RPMI7951 (cell line): ENCODE data around the gene ZNF568. TPM values are rescaled to one million over a fixed set of nuclear protein-coding genes. Genes with fewer than 3 reads are reported as not detected.

Experiments
- DNase-seq: peaks from one replicate; pipeline ENCODE4 v3.0.0-alpha.2; 2012; ENCODE audit warnings: low read depth
- total RNA-seq: library from RNA; depleted of rRNA; stranded (reverse); fragments of >200 nt; shearing (Covaris generic); gene quantifications from 2 replicates; pipeline ENCODE4 v1.2.3, GENCODE V29; 2014; rRNA removed

The ZNF568 gene
- 9.7 and 10.5 TPM in 2 replicates for total RNA-seq

DNA sequence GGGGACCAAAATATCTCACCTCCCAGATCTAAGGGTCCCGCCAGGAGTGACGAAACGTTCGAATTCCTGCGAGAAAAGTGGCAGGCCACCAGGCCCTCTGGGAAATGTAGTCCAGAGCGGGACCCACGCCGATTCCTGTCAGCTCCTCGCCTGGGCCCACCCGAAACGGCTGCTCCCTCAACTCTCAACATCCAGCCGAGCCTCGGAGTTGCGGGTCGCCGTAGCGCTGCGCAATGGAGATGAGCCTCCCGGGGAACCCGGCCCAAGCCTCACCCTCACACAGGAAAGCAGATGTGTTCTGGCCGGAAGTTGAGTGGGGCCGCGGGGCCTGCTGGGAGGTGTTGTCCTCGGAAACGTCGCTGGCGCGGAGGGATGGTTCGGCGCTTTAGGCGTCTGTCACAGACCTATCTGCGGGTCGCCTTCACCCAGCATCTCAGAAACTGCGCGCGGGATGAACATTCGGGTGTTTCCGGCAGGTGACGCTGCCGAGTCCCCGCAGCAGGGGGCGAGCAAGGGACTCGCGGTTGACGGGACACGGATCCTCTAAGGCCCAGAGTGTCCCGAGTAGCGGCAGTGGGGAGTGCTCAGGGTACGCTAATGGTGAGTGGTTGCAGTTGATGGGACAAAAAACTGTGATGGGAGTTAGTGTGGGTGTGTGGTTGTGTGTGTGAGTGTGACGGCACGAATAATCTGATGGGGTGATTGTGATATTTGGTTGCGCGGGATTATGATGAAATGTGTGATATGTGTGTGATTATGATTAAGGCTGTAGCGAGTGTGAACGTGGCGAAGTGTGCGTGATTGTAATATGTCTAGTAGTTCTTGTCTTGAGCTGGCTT is at the start of gene ZNF568, which contains the start of gene ZNF829:
Gene ZNF568 (plus strand): TSS at position 341 of the 839 bp plus-strand sequence. CDS start 6,439 bp downstream, outside the sequence.
Gene ZNF829 (minus strand): TSS at position 300 of the 839 bp plus-strand sequence. CDS start 1,124 bp downstream, outside the sequence.
- DNase-seq, result peak; percentile 91

DNA sequence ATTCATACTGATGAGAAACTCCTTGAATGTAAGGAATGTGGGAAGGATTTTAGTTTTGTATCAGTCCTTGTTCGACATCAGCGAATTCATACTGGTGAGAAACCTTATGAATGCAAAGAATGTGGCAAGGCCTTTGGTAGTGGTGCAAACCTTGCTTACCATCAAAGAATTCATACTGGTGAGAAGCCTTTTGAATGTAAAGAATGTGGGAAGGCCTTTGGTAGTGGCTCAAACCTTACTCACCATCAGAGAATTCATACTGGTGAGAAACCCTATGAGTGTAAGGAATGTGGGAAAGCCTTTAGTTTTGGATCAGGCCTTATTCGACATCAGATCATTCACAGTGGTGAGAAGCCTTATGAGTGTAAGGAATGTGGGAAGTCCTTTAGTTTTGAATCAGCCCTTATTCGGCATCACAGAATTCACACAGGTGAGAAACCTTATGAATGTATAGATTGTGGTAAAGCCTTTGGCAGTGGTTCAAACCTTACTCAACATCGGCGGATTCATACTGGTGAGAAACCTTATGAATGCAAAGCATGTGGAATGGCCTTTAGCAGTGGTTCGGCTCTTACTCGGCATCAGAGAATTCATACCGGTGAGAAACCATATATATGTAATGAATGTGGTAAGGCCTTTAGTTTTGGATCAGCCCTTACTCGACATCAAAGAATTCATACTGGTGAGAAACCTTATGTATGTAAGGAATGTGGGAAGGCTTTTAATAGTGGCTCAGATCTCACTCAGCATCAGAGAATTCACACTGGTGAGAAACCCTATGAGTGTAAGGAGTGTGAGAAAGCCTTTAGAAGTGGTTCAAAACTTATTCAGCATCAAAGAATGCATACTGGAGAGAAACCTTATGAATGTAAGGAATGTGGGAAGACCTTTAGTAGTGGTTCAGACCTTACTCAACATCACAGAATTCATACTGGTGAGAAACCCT is 38.9 kb upstream of the ZNF568 start:
- no peak for DNase-seq

DNA sequence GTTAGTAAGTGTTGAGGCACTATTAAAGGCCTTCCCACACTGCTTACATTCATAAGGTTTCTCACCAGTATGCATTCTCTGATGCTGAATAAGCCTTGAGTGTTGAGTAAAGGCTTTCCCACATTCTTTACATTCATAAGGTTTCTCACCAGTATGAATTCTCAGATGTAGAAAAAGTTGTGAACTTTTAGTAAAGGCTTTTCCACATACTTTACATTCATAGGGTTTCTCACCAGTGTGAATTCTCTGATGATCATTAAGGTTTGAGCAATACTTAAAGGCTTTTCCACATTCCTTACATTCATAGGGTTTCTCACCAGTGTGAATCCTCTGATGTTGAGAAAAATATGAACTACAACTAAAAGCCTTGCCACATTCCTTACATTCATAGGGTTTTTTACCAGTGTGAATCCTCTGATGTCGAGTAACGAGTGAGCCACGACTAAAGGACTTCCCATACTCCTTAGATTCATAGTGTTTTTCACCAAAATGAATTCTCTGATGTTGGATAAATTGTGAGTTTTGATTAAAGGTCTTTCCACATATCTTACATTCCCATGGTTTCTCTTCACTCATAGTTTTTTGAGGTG is 24.3 kb upstream of the ZNF568 start:
- peak; percentile 18 for DNase-seq

DNA sequence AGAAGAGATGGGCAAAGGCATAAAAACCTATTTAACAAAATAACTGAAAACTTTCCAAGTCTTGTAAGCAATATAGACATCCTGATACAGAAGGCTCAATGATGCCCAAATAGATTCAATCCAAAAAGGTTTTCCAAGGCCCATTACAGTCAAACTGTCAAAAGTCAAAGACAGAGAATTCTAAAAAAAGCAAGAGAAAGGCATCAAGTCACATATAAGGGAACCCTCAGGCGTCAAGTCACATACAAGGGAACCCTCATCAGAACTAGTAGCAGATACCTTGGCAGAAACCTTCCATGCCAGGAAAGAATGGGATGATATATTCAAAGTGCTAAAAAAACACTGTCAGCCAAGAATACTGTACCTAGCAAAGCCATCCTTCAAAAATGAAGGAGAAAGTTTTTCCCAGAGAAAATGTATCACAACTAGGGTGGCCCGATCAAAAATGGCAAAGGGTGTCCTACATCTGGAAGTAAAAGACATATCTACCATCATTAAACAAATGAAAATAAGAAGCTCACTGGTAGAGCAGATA is 21.2 kb upstream of the ZNF568 start:
- no peak for DNase-seq

DNA sequence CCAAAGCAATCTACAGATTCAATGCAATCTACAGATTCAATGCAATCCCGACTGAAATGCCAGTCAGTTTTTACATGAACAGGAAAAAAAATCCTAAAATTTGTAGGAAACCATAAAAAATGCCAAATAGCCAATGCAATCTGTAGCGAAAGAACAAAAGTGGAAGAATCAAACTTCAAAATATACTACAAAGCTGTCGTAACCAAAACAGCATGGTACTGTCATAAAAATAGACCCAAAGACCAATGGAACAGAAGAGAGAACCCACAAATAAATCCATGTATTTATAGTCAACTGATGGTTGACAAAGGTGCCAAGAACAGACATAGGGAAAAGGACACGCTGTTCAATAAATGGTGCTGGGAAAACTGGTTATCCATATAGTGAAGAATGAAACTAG is 17.7 kb upstream of the ZNF568 start:
- no peak for DNase-seq

DNA sequence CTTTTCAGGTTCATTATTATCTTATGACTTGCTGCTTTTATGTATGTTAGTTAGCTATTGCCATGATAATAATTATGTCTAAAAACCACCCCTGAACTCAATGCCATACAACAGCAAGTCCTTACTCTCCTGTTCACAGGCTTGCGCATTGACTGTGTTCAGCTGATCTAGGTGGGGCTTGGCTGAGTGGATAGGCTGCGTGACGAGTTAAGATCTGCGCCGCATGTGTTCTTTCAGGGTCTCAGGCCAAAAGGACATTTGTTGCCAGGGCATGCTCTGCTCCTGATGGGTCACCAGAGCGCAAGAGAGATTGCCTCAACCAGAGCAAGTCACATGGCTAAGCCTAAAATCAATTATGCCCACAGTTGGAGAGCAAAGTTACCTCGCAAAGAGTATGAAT is 859 bp downstream of the ZNF568 start:
- DNase-seq, result peak; percentile 40

DNA sequence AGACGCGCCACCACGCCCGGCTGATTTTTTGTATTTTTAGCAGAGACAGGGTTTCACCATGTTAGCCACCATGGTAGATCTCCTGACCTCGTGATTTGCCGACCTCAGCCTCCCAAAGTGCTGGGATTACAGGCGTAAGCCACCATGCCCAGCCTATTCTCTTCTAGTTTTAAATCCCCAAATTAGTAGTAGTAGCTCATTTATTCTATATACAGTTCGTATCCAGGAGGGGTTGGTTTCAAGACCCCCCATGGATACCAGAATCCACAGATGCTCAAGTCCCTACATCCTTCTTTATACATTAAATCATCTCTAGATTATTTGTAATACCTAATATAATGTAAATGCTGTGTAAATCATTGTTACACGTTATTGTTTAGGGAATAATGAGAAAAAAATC is 2.0 kb downstream of the ZNF568 start:
- no peak for DNase-seq

DNA sequence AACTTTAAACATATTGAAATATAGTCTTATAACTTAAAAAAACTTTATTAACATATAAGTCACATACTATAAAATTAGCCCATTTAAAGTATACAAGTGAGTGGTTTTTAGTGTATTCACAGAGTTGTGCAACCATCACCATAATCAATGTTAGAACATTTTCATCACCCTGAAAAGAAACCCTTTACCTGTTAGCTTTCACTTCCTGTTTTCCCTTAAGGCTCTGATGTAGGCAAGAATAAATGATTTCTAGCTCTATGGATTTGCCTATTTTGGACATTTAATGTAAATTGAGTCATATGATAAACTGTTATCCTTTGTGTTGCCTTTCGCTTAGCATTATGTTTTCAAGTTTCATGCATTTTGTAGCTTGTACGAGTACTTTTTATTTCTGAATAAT is 15.6 kb downstream of the ZNF568 start:
- no peak for DNase-seq

DNA sequence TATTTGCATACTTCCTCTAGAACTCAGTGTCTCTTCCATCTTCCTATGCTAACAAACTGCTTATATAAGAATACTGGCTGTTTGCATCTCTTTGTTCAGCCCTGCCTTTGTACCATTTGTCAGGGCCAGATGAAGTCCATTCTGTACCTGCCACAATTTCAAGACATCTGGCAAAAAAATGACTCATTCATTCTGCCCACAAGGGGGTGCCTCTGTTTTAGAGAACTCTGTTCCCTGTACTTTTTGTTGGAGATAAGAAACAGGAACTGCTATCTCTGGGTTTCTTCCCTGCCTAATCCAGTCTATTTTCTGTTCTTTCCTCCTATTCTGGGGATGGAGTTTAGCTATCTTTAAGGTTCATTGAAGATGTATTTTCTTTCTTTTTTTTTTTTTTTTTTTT is 23.0 kb downstream of the ZNF568 start:
- DNase-seq, result peak; percentile 10

DNA sequence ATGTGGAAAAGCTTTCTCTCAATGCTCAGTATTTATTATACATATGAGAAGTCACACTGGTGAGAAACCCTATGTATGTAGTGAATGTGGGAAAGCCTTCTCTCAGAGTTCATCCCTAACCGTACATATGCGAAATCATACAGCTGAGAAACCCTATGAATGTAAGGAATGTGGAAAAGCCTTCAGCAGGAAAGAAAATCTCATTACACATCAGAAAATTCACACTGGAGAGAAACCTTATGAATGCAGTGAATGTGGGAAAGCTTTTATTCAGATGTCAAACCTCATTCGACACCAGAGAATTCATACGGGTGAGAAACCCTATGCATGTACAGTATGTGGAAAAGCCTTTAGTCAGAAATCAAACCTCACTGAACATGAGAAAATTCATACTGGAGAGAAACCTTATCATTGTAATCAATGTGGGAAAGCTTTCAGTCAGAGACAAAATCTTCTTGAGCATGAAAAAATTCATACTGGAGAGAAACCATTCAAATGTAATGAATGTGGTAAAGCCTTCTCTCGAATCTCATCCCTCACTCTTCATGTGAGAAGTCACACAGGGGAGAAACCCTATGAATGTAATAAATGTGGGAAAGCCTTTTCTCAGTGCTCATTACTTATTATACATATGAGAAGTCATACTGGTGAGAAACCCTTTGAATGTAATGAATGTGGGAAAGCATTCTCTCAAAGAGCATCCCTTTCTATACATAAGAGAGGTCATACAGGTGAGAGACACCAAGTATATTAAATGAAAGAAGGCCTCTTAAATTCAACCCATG is 34.4 kb downstream of the ZNF568 start:
- no peak for DNase-seq

DNA sequence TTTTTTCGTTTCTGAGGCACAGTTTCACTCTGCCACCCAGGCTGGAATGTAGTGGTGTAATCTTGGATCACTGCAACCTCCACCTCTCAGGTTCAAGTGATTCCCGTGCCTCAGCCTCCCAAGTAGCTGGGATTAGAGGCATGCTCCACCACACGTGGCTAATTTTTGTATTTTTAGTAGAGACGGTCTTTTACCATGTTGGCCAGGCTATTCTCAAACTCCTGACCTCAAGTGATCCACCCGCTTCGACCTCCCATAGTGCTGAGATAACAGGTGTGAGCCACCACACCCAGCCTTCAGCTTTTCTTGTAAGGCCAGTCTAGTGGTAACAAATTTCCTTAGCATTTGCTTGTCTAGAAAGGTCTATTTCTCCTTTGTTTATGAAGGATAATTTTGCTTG is 46.2 kb downstream of the ZNF568 start:
- no peak for DNase-seq

DNA sequence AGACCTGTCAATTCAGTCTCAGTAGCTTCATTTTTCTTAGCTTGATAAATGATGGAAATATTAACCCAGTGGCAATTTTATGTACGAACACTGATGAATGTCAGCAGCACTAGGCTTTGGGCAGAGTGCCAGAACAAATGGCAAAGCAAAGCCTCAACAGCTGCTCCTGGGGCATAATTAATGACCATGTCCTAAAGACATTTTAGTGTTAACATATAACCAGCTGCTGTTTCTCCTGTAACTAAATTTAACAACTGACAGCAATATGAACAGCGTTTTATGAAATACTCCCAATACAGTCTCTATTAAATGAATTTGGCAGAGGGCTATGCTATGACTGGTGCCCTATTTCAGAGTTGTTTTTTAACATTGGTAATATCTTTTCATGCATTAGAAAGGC is 47.1 kb downstream of the ZNF568 start:
- DNase-seq, result peak; percentile 10

DNA sequence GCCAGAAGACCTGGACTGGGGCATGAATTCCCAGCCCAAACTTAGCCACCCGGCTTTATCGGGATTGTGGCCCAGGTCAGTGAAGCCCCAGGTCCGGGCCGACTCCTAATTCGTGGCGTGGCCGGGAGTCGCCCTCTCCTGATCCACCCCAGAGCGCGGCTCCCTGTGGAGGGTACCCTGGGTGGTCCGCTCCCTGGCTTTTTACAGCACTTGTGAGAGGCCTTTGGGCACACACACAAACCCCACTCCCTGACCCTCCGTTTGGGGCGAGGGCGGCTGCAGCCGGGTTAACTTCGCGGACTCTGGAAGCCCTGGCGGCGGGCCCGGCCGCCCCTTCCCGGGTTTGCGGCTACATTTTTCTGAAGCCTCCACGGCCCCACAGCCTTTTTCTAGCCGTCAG is 56.4 kb downstream of the ZNF568 start:
- no peak for DNase-seq

DNA sequence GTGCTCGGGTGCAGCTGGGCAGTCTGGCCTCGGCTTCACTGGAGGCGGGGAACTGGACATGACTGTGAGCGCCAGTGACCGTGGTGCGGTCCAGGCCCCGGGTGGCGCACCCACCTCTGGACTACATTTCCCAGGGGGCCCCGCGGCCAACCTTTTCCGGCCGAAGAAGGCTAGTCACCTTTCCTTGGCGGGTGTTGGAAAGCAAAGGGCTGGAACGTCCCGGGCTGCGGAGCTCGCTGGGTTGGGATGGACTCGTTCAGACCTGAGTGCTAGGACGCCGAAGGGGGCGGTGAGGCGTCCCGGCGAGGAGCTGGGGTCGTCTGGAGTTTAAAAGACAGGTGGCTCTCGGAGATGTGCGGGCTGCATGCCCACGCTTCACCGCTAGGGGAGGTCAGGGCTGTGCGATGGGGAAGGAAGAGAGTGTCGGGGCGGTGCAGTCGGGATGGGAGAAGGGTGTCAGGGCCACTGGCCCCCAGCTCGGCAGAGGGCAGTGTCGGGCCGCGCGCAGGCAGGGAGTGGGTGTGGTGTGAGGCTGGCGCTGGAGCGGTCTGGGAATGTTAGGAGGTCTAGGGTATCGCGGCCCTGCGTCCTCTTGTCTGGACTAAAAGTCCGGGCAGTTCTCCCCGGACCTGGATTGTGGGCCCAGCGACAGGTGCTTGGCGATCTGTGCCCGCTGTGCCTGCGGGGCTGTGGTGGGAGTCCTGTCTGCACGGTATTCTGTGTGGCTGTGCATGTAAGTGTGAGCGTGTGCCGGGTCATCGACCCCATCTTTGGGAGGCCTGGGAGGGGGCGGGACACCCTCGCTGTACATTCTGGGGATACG is 57.1 kb downstream of the ZNF568 start:
- peak; percentile 65 for DNase-seq

DNA sequence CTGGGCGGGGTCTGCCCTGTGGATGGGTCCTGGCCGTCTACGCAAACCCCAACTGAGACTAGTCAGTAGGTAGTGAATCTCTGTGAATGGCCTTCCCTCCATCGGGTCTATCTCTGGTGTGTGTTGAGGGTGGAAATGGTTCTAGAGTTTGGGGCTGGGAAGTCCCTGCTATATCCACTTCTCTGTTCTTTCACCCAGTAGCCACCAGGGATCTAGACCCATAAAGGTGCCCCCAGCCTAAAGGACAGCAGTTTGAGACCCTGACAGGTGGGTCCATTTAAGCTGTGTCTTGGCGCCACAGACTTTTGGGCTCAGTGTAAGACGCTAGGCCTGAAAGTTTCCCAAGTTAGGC is 57.7 kb downstream of the ZNF568 start:
- no peak for DNase-seq

DNA sequence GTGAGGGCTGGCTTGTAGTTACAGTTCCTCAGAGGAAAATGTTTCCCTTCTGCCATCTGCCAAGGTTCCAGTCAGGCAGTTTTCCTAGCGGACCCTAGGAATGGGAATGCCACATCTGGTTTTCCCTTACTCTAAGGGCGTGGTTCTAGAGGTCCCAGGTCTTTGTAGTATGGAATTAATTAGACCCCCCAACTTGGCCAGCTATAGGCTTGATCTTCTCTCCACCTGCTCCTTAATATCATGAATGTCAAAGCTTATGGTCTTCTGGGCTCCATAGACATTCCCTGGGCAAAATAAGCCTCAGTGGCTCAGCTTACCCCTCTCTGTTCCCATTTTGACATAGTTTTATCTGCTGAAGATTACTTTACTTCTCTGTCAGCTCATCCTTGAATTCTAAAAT is 70.0 kb downstream of the ZNF568 start:
- no peak for DNase-seq

DNA sequence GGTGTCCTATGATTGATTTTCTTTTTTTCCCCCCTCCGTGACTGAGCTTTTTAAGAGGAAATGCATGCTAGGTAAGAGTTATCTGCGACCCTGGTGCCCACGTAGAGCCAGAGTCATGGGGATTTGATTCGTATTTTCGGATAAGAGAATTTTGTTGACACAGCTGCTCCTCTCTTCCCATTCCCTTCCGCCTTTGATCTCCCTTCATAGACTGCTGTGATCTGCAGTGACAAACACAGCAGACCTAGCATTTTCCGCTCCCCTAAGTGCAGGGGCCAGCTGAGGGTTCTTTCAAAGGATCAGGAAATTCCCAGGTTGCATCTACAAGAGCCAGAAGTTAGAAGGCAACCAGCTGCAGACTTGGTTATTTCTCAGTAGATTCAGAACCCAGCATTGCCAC is 70.5 kb downstream of the ZNF568 start:
- DNase-seq, result no peak

DNA sequence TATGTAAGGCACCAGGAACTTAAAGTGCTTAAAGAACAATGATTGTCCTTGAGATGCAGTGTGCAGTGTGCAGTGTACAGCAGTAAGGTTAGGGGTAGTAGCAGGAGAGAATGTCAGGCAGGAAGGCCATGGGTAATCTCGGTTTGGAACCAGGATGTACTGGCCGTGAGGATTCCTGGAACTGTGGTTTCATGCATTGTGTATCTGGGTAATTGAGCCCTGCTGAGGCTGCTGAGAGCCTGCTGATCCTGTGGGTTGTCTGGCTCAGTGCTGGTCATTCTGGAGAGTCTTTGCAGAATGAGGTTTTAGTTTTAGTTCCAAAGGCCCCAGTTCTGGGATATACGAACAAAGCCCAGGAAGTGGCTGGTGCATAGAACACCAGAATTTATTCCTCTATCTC is 71.0 kb downstream of the ZNF568 start:
- no peak for DNase-seq

DNA sequence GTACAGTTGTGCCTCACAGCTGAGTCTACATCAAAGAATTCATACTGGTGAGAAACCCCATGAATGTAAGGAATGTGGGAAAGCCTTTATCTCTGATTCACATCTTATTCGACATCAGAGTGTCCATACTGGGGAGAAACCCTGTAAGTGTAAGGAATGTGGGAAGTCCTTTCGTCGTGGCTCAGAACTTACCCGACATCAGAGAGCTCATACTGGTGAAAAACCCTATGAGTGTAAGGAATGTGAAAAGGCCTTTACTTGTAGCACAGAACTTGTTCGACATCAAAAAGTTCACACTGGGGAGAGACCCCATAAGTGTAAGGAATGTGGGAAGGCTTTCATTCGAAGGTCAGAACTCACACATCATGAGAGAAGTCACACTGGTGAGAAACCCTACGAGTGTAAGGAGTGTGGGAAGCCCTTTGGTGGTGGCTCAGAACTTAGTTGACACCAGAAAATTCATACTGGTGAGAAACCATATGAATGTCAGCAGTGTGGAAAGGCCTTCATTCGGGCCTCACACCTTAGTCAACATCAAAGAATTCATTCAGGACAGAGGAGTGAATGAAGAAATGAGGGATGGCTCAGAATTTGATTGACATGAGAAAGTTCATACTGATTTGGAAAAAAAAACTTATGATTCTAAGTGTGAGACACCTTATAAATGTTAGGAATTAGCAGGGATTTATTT is 81.2 kb downstream of the ZNF568 start:
- DNase-seq, result no peak

DNA sequence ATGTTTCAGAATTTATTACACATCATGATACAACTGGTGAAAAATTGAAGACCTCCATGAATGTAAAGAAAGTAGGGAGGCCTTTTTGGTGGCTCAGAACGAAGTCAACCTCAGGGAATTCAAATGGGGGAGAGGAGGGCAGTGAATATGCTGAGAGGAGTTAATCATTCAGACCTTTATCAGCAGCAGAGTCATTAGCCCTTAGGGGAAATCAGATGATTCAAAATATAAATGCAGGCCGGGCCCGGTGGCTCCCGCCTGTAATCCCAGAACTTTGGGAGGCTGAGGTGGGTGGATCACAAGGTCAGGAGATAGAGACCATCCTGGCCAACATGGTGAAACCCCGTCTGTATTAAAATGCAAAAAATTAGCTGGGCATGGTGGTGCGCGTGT is 81.7 kb downstream of the ZNF568 start:
- no peak for DNase-seq
